Astrocyte (in vitro differentiated cells and primary cell): ENCODE data around the gene CTNNA2. TPM values are rescaled to one million over a fixed set of nuclear protein-coding genes. Genes with fewer than 3 reads are reported as not detected.

Source experiments
- DNase-seq: peaks from one replicate; pipeline ENCODE4 v3.0.0-alpha.2; 2010; ENCODE audit warnings: low read depth
- FAIRE-seq: peaks from 2 replicates; lab custom pipeline; 2011; peaks lifted over from hg19 to GRCh38; lab: Jason Lieb, UNC
- H2AFZ ChIP-seq: 2 replicates; pipeline ENCODE4 v1.6.0; 2012; ENCODE audit warnings: low read depth, low read length, inconsistent platforms
- H3K27ac ChIP-seq: 2 replicates; pipeline ENCODE4 v1.5.1; 2011; ENCODE audit warnings: low read depth, low read length, inconsistent platforms
- H3K27me3 ChIP-seq: 2 replicates; pipeline ENCODE4 v1.6.0; 2011; ENCODE audit warnings: low read length, inconsistent platforms; ENCODE audit not compliant: insufficient read depth
- H3K36me3 ChIP-seq: 2 replicates; pipeline ENCODE4 v1.5.1; 2011; ENCODE audit warnings: low read length, inconsistent platforms; ENCODE audit not compliant: insufficient read depth
- H3K4me1 ChIP-seq: 2 replicates; pipeline ENCODE4 v1.5.1; 2011; ENCODE audit warnings: low read length, inconsistent platforms; ENCODE audit not compliant: insufficient read depth
- H3K4me2 ChIP-seq: 2 replicates; pipeline ENCODE4 v1.6.0; 2012; ENCODE audit warnings: low read length, inconsistent platforms
- H3K4me3 ChIP-seq: 2 replicates; pipeline ENCODE4 v1.5.1; 2011; ENCODE audit warnings: low read depth, mild to moderate bottlenecking, low read length, inconsistent platforms; ENCODE audit not compliant: insufficient read depth
- H3K79me2 ChIP-seq: 2 replicates; pipeline ENCODE4 v1.6.0; 2012; ENCODE audit warnings: mild to moderate bottlenecking, low read length, inconsistent platforms; ENCODE audit not compliant: insufficient read depth
- H3K9ac ChIP-seq: 2 replicates; pipeline ENCODE4 v1.6.0; 2012; ENCODE audit warnings: mild to moderate bottlenecking, low read length, inconsistent platforms
- H3K9me3 ChIP-seq: 2 replicates; pipeline ENCODE4 v1.5.1; 2012; ENCODE audit warnings: low read depth, mild to moderate bottlenecking, low read length, inconsistent platforms; ENCODE audit not compliant: insufficient read depth
- H4K20me1 ChIP-seq: 2 replicates; pipeline ENCODE4 v1.6.0; 2012; ENCODE audit warnings: low read length, inconsistent platforms; ENCODE audit not compliant: insufficient read depth
- H3K27ac Mint-ChIP-seq: one replicate; pipeline ENCODE4 v1.8.0; 2021; ENCODE audit warnings: mild to moderate bottlenecking, mixed read lengths; ENCODE audit not compliant: unreplicated experiment
- H3K27me3 Mint-ChIP-seq: one replicate; pipeline ENCODE4 v1.8.0; 2021; ENCODE audit warnings: low read depth, mixed read lengths; ENCODE audit not compliant: unreplicated experiment
- H3K36me3 Mint-ChIP-seq: one replicate; pipeline ENCODE4 v1.8.0; 2021; ENCODE audit warnings: low read depth, mixed read lengths; ENCODE audit not compliant: unreplicated experiment
- H3K4me1 Mint-ChIP-seq: one replicate; pipeline ENCODE4 v1.8.0; 2021; ENCODE audit warnings: low read depth, mixed read lengths; ENCODE audit not compliant: unreplicated experiment
- H3K4me3 Mint-ChIP-seq: one replicate; pipeline ENCODE4 v1.8.0; 2021; ENCODE audit warnings: mild to moderate bottlenecking, moderate library complexity, mixed read lengths; ENCODE audit not compliant: unreplicated experiment
- H3K9me3 Mint-ChIP-seq: one replicate; pipeline ENCODE4 v1.8.0; 2021; ENCODE audit warnings: mild to moderate bottlenecking, mixed read lengths; ENCODE audit not compliant: unreplicated experiment
- CTCF ChIP-seq: IDR thresholded peaks from 2 replicates; pipeline ENCODE4 v1.5.1; 2011; ENCODE audit warnings: low read depth, mild to moderate bottlenecking, inconsistent platforms, low read length, moderate library complexity; ENCODE audit not compliant: insufficient read depth
- EZH2 ChIP-seq: IDR thresholded peaks from 2 replicates; pipeline ENCODE4 v1.6.1; 2012; ENCODE audit warnings: mild to moderate bottlenecking, low read length, inconsistent platforms; ENCODE audit not compliant: insufficient read depth
- total RNA-seq: library from RNA; stranded (reverse); gene quantifications from 2 replicates; pipeline ENCODE4 v1.2.1, GENCODE V29; 2021

The CTNNA2 gene
- total RNA-seq, 1 donor from 2014 or later: 3.9 TPM

- Histone ChIP-seq H3K36me3 (no peaks in the 10 kb centered on the region), H3K27me3 (no peaks in the 10 kb centered on the region), H3K4me3 (no peak overlapping the region), H3K27ac (no peak overlapping the region), H3K4me1 (no peaks in the 10 kb centered on the region), H3K9me3 (no peaks in the 10 kb centered on the region), H3K9ac (no peak overlapping the region), H2AFZ (no peak overlapping the region), H3K79me2 (no peaks in the 10 kb centered on the region), H3K4me2 (no peak overlapping the region), H4K20me1 (no peaks in the 10 kb centered on the region)
- H3K27ac Mint-ChIP-seq: no peak overlapping the region
- no peaks in the 10 kb centered on the region for H3K4me1 Mint-ChIP-seq
- DNase-seq (no peak), FAIRE-seq (no peak)
- H3K4me3 Mint-ChIP-seq: no peak overlapping the region
- no peak for TF ChIP-seq EZH2
- TF ChIP-seq CTCF: no peak
- H3K27me3 Mint-ChIP-seq: no peaks in the 10 kb centered on the region
- H3K36me3 Mint-ChIP-seq: no peaks in the 10 kb centered on the region
- no peaks in the 10 kb centered on the region for H3K9me3 Mint-ChIP-seq
Observed at GRCh38 chr2:80186262-80186661, 673.4 kb downstream of the CTNNA2 start.

- Histone ChIP-seq H3K36me3 (no peaks in the 10 kb centered on the region), H3K79me2 (no peaks in the 10 kb centered on the region), H3K9ac (no peak overlapping the region), H3K9me3 (no peaks in the 10 kb centered on the region), H3K27ac (no peak overlapping the region), H3K4me3 (no peak overlapping the region), H3K27me3 (no peaks in the 10 kb centered on the region), H3K4me1 (no peaks in the 10 kb centered on the region), H3K4me2 (no peak overlapping the region), H4K20me1 (no peaks in the 10 kb centered on the region), H2AFZ (no peak overlapping the region)
- TF ChIP-seq CTCF (no peak), EZH2 (no peak)
- FAIRE-seq (no peak), DNase-seq (no peak)
- Mint-ChIP-seq H3K27ac (no peak overlapping the region), H3K36me3 (no peaks in the 10 kb centered on the region), H3K9me3 (no peaks in the 10 kb centered on the region), H3K27me3 (no peaks in the 10 kb centered on the region), H3K4me3 (no peak overlapping the region), H3K4me1 (no peaks in the 10 kb centered on the region)
Observed at GRCh38 chr2:80187156-80187555, 674.3 kb downstream of the CTNNA2 start.

GRCh38 chr2:80190166-80190565, 677.3 kb downstream of the CTNNA2 start:
- Mint-ChIP-seq H3K4me1 (no peaks in the 10 kb centered on the region), H3K27ac (no peak overlapping the region), H3K4me3 (no peak overlapping the region), H3K36me3 (no peaks in the 10 kb centered on the region), H3K9me3 (no peaks in the 10 kb centered on the region), H3K27me3 (no peaks in the 10 kb centered on the region)
- H3K4me3 ChIP-seq: no peak overlapping the region
- H3K27me3 ChIP-seq: no peaks in the 10 kb centered on the region
- H3K9ac ChIP-seq: no peak overlapping the region
- H3K27ac ChIP-seq: no peak overlapping the region
- H3K4me1 ChIP-seq: no peaks in the 10 kb centered on the region
- FAIRE-seq (no peak), DNase-seq (no peak)
- H3K79me2 ChIP-seq: no peaks in the 10 kb centered on the region
- H3K36me3 ChIP-seq: no peaks in the 10 kb centered on the region
- H4K20me1 ChIP-seq: no peaks in the 10 kb centered on the region
- H3K9me3 ChIP-seq: no peaks in the 10 kb centered on the region
- H3K4me2 ChIP-seq: no peak overlapping the region
- no peak for TF ChIP-seq CTCF
- TF ChIP-seq EZH2: no peak
- no peak overlapping the region for H2AFZ ChIP-seq
